Endometrial microvascular endothelial cells (primary cell): Measurements from ENCODE around the gene KIF12. TPM values are rescaled to one million over a fixed set of nuclear protein-coding genes. Genes with fewer than 3 reads are reported as not detected.
"Not testable (repeated sequence)": the region's sequence is repeated elsewhere in the genome, so short reads cannot be mapped to it uniquely, and the experiment has no call there.

ENCODE experiments used
- in situ Hi-C: cut with HindIII; loops from 2 replicates; pipeline ENCODE4 v1.10.0; 2017; ENCODE audit warnings: low sequenced_read_pairs, low pct_unique_long_range_greater_than_20kb; ENCODE audit errors: inconsistent ontology term
- total RNA-seq: library from RNA; depleted of rRNA; stranded (reverse); fragments of >200 nt; gene quantifications from one replicate; pipeline ENCODE4 v1.2.3, GENCODE V29; 2015; ENCODE audit errors: inconsistent ontology term

KIF12 gene
- total RNA-seq = not detected

DNA sequence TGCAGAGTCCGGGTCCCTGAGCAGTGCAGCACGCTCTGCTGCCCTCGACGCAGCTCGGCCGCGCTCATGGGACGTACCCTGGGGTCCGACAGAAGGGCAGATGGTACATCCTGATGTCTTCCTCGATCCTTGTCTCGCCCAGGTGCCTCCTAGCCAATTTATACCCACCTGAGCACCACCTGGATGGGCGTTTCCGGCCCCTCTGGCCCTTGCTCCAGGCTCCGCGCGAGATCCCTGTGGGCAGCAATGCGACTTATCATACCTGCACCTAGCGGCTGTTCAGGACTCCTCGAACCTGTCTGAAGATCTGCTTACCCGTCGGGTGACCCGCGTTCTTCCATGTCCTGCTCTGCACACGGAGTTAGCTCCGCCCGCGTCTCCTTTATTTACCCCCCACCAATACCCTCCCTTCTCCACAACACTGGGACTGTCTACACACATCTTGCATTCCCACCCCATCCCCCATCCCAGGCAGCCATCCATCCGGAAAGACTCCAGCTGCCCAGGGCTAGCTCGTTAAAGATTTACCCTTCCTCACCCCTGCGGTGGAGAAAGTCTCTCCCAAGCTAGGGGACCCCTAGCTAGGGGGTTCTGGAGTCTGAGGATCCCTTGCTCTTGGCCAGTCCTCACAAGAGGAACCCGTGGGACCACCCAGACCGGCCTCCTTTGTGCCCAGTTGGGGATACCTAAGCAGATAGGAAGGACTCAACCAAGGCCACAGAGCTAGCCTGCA lies at the start of gene KIF12:
TSS of gene KIF12 (minus strand) at position 357 of the 733 bp plus-strand sequence. CDS start at position 341, 16 bp downstream.
- in situ Hi-C loops = no loop called here

DNA sequence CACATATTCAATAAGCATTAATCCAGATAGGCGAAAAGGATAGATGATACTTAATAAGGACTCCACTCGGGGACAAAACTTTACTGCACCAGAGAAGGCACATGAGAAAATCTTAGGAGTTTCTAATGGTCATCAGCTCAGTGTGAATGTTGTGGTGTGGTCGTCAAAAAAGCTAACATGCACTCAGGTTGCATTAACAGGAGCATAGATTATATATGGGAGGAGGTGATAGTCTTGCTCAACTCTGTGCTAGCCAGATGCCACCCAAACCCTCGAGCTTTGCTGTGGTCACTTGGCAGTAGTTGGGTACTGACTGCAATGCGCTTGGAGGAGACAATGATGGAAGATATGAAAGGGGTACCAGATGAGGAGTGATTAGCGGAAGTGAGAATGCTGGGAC lies 47.6 kb upstream of the KIF12 start:
- in situ Hi-C loops = no loop called here

DNA sequence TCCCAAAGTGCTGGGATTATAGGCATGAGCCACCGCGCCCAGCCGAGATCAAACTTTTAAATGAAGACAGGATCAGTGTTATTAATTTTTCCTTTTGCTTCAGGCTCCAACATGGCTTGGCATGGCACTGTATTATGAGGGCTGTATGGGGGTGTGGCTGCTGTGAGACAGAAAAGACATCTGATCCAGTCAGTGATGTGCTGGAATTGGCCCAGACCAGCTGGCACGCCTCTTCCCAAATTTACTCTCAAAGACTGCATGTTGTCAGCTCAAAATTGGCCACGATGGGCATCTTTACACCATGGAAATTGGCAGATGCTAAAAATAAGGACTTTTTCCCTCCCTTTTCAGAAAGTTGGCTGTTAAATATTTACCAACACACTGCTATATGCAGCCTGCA lies 44.1 kb upstream of the KIF12 start:
- in situ Hi-C loops = no loop called here

DNA sequence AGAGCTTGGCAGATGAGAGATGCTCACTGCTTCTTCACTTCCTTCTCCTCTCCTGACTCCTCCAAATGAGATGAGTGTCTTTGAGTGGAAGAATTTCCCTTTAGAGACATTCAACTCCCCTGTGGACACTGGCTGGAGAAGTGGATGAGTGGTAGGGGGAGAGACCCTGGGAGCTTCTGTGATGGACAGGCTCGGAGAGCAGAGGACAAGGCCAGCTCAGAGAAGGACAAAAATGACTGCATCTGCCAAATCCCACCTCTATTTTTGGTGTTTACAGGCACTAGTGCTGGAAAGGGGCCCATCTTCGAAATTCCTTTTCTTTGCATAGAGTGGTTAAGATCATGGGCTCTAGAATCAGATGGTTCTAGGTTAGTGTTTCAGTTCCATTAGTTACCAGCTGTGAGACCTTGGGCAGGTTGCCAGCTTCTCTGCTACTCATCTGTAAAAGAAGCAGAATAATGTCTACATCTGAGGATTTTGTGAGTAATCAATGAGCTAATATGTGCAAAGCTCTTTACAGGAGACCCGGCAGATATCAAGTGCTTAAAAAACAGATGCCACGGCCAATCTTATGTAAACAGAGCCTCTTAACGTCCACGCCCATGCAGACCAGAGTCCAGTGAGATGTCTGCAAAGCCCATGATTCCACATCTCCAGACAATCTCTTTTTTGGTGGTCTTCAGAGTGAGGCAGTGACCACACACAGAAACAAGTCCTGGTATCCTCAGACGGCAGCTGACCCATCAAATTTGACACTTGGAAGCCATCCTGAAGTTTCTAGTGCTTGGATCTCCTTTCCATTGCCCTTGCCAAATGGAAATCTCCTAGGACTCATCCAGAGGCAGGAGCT lies 42.7 kb upstream of the KIF12 start:
- in situ Hi-C loops = no loop called here

DNA sequence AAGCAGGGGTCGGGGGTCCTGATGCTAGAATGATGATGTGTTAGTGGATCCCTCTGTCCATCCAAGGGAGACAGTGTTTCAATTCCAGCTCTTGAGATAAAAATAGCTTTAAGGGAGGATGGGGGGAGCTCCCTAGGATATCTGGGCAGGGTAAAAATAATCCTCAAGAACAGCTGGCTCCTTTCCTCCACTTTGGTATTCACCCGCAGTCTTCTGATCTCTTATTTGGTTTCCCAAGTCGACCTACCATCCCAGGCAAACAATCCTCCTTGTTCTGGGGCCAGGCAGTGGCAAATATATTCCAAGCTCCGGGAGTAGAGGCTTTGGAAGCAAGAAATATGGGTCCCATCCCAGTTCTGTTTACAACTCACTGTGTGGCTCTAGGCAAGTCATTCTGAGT lies 41.8 kb upstream of the KIF12 start:
- in situ Hi-C loops = no loop called here

DNA sequence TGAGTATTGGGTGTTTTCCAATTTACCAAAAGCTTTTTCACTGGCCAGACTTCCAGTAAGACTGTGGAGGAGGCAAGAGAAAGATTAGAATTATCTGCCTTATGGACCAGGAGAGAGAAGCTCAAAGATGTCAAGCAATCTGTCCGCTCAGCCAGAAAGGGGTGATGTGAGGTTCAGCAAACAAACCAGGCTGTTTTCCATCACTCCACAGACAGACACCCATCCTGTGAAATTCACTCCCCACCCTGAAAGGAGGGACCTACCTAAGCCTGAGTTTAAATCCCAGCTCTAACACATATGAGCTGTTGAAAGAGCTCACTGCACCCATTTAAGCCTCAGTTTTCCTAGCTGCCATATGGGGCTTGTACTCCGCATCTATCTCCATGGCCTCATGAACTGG lies 41.3 kb upstream of the KIF12 start:
- in situ Hi-C loops = no loop called here

DNA sequence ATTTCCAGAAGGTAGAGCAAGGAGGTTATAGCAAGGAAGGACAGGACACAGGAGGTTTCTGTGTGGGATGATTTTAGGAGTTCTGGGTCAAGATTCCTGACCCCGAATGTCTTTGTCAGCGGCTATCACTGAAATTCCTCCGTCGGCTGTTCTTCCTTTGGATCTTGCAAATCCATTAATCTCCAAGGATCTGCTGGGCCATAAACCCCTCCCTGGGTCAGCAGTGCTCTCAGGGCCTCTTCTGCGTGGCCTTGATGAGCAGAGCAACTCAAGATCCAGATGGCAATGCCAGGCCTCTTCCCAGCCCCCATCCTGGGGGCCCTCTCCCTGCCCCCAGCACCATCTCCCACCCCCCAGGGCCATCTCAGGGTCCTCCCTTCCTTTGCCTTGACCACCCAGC lies 40.0 kb upstream of the KIF12 start:
- in situ Hi-C loops = no loop called here

DNA sequence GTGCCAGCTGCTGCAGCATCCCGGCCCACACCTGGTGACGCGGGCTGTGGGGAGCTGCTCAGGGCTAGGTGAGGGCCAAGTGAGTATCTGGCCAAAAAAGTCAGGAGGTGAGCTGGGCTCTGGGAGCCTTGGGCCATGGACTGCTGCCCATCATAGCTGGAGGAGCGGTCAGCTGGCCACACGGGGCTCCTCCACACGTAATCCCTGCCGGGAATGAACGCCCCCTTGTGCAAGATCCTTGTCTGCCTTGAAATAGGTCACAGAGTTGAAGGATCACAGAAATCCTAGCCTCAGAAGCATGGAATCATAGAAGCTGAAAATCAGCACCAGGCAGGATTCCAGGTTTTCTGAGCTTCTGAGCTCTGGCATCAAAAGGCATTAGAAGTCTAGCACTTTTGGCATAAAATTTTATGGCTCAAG lies 39.5 kb upstream of the KIF12 start:
- in situ Hi-C loops = no loop called here

DNA sequence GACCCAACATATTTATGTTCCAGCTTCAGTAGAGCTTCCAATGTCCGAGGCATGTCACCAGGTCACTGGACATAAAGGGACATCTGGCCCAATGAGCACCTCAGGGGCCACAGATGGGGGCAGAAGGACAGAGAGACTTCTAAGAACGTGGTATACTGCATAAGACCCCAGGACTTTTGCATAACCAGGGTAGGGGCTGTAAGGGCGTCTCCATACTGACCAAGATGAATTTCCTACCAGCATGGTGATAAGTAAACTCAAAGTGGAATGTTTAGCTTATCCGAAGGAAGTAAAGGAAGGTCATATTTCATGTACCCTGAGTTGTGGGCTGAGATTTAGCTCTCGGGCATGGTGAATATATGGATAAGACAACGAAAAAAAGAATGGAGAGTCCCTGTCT lies 38.7 kb upstream of the KIF12 start:
- in situ Hi-C loops = no loop called here

DNA sequence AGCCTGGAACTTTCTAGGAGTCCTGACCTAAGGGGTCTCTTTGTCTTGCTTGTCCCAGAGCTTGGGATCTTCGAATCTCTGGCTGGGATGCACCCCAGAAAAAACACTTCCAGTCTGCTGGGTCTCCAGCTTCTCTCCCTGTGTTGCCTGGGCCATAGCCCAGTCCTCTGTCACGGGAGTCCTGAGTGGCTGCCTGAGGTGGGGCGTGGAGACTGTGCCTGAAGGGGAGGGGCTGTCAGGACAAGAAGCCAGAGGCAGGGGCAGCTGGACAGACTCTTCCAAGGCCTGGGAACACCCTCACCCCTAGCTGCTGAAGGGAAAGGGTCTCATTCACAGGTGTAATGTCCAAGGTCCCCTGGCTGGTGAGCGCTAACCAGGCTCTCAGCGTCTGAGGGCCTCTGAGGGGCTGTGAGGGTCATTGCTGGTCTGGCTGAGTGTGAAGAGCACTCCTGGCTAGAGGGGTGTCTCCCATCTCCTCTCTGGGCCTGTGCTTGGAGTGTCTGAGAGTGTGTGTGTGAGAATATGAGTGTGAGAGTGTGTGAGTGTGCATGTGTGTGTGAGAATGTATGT lies 35.8 kb upstream of the KIF12 start:
- in situ Hi-C loops = no loop called here

DNA sequence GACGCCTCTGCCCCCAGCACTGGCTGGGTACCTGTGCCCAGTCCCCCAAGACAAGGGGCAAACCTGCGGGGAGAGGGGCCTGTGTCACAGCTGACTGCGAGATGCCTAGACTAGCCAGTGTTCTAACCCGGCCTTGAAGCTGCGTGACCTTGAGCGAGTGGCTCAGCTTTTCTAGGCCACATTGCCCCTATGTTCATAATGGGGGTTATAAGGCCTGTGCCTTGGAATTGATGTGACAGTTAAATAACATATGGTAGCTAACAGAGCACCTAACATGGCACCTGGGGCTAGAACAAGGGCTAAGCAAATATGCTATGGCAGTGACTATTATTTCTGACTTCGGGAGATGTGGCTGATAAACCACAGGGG lies 33.4 kb upstream of the KIF12 start:
- in situ Hi-C loops = no loop called here

DNA sequence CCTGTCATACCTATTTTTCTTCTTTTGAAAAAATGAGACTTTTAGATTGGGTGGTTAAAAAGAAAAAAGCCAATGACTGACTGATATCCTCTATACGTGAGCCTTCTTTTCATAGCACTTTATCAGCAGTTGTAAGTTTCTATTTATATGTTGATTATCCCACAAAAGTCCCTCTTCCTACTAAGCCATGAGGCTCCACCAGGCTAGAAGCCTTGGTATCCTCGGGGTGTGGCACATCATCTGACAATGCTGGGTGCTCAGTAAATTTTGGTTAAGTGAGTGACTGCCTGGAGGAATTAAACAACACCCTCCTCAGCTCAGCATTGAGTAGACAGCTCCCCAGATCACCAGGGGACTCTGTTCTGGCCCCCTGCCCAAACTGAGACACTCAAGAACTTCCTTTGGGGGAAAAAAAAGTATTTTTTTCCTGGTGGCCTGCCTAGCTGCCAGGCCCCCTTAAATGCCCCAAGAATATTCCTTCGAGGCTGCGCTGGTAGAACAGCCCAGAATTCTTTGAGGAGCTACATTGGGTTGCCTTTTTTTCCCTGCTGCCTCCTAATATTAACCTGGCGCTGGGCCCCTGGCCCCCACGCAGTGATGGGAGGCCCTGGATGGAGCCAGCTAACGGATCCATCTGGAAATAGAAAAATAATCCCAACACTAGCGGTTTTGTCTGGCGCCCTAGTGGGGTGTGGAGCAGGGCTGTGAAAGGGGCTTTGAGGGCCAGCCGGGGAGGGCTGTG lies 32.9 kb upstream of the KIF12 start:
- in situ Hi-C loops = no loop called here

DNA sequence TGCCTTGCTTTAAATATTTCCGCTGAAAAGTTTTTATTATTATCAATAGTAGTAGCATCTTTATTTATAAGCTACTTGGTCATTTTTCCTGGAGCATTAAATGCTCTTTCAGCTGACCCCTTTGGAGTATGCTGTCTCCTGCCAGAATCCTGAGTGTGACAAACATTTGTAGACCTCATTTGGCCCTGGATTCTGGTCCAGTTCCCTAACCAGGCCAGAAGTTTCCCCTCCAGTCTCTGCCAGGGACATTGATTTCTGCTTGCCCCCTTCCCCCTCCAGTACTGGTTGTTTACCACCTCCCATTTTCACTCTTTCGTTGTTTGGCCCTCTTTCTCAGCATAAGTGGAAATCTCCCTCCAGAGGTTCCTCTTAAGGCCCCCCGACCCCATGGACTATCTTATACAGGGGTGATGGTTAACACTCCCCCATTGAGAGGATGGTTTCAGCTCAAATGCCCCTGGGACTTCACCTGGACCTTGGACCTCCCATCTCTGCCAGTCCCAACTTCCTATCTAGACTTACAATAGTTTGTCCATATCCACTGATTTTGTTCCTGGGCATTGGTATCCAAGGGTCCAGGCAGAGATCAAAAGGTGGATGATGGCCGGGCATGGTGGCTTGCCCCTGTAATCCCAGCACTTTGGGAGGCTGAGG lies 31.7 kb upstream of the KIF12 start:
- in situ Hi-C loops = no loop called here

DNA sequence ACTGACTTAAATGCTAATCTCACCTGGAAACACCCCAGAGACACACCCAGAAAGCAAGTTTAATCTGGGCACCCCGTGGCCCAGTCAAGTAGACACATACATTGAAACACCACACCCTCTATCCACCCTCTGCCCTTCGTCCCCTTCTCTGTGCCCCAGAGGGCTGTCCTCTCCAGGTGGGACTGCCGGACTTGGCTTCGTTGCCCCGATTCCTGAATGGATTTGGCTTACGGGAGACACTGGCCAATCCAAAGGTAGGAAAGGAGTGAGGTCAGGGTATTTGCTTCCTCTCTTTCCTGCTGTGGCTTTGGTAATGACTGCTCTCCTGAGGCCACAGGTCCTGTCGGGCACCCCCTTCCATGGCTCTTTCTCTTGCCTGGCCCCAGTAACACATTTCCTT lies 31.0 kb upstream of the KIF12 start:
- in situ Hi-C loops = no loop called here

DNA sequence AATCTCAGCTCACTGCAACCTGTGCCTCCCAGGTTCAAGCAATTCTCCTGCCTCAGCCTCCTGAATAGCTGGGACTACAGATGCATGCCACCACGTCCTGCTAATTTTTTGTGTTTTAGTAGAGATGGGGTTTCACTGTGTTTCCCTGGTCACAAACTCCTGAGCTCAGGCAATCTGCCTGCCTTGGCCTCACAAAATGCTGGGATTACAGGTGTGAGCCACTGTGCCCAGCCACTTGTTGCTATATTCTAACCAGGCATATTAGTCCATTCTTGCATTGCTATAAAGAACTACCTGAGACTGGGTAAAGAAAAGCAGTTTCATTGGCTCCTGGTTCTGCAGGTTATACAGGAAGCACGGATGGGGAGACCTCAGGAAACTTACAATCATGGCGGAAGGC lies 29.7 kb upstream of the KIF12 start:
- in situ Hi-C loops = not testable (repeated sequence)

DNA sequence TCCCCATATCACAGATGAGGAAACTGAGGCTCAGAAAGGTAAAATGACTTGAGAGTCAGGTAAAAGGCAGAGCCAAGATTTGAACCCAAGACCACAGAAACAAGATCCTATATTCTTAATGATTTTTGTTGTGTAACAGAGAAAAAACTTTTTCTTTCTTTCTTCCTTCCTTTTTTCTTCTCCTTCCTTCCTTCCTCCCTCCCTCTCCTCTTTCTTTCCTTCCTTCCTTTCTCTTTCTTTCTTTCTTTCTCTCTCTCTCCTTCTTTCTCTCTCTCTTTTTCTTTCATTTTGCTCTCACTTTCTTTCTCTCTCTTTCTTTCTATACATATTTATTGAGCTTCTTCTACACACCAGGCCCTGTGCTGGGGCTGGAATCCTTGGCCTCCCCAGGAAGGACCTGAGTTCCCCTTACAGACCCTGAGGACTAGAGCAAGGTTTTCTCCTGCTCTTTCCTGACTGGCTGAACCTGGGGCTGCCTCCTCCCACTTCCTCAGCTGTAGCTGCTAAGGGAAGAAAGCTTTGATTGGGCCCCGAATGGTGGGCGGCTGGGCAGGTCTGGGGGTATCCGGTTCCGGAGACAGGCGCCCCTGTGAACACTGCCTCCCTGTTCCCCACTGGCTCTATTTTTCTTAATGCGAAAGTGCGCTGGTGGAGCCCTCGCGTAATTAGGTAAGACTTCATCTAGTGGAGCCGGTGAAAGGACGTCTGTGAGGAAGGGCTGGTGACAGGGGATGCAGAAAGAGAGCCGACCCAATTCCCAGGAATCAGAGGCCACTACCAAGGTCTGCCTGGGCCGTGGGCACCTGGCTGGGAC lies 27.4 kb upstream of the KIF12 start:
- in situ Hi-C loops = no loop called here

DNA sequence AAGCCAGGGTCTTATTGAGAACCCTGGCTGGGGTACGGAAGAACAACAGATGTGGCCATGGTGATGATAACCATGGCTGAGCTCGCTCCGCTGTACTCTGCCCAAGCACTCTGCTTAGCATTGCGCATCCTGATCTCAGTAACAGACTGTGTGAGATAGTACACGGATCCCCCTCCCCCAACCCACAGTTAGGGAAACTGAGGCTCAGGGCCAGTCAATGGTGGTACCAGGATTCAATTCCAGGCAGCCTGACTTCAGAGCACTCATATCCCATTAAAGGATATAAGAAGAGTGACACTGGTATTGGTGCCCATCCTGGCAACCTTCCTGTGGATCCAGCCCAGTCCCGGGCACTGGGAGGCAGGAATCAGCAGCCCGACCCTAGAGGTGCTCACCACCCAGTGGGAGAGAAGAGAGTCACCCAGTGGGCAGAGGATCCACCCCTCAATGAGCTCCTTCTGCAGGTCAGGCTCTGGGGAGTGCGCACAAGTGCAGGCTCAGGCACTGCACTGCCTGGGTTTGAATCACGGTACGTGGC lies 26.5 kb upstream of the KIF12 start:
- in situ Hi-C loops = no loop called here
